Gastroesophageal sphincter (tissue), 4 donors: ENCODE data around the gene ELK1. TPM values are rescaled to one million over a fixed set of nuclear protein-coding genes. Genes with fewer than 3 reads are reported as not detected.

Experiments
- ATAC-seq: fragments of 150-250 bp; one replicate; pipeline ENCODE4 v1.9.1; 2016; ENCODE audit warnings: mild to moderate bottlenecking, moderate library complexity
- H3K27ac ChIP-seq, 4 donors: fragments of 200-600 bp; sonication (generic) in 3 of 4; 1 replicate in 3 of 4; 2 replicates in 1 of 4; pipeline ENCODE4 v1.5.1; 2016 to 2019
- H3K27me3 ChIP-seq: fragments of 200-600 bp; sonication (generic); one replicate; pipeline ENCODE4 v1.5.1; 2019
- H3K36me3 ChIP-seq, 2 donors: fragments of 200-600 bp; sonication (generic); one replicate each; pipeline ENCODE4 v1.5.1; 2019; ENCODE audit warnings: control low read depth in 1 of 2
- H3K4me1 ChIP-seq, 3 donors: fragments of 200-600 bp; sonication (generic); 1 replicate in 2 of 3; 2 replicates in 1 of 3; pipeline ENCODE4 v1.5.1; 2016 to 2019; ENCODE audit warnings: control low read depth in 2 of 3
- H3K4me3 ChIP-seq, 2 donors: fragments of 200-600 bp; sonication (generic); one replicate each; pipeline ENCODE4 v1.5.1; 2019; ENCODE audit warnings: mild to moderate bottlenecking in 1 of 2, moderate library complexity in 1 of 2
- H3K9me3 ChIP-seq, 3 donors: fragments of 200-600 bp; sonication (generic); one replicate each; pipeline ENCODE4 v1.5.1; 2017 to 2019; ENCODE audit warnings: control low read depth in 2 of 3
- EP300 ChIP-seq: sonication (generic); formaldehyde crosslinking; IDR thresholded peaks from one replicate; pipeline ENCODE4 v1.6.1; 2017; ENCODE audit warnings: antibody characterized with exemption, mild to moderate bottlenecking
- POLR2A ChIP-seq, 2 donors: fragments of 450-650 bp; IDR thresholded peaks; one replicate each; pipeline ENCODE4 v1.6.1; 2017; ENCODE audit warnings: antibody characterized with exemption in 2 of 2, mild to moderate bottlenecking in 2 of 2, moderate library complexity in 1 of 2
- POLR2AphosphoS5 ChIP-seq: sonication (generic); formaldehyde crosslinking; IDR thresholded peaks from one replicate; pipeline ENCODE4 v1.6.1; 2017; ENCODE audit warnings: antibody characterized with exemption
- WGBS, 2 donors: methylation state at CpG; one replicate each; pipeline ENCODE4 v1.1.5; 2018; ENCODE audit warnings: low coverage in 1 of 2; 5-methylcytosine and 5-hydroxymethylcytosine counted together
- total RNA-seq, 4 donors: library from RNA; depleted of rRNA; stranded (reverse); fragments of >200 nt; gene quantifications; one replicate each; pipeline ENCODE4 v1.1.0, GENCODE V29; 2016
- TF ChIP-seq, protein P1 (sequence below), 4 experiments: fragments of 200-600 bp in 2 of 4; fragments of 450-650 bp in 2 of 4; sonication (generic) in 1 of 4; IDR thresholded peaks; one replicate each; pipeline ENCODE4 v1.5.1; 2017 to 2019; ENCODE audit warnings: antibody characterized with exemption in 4 of 4, mild to moderate bottlenecking in 2 of 4, moderate library complexity in 2 of 4

Gene ELK1
- total RNA-seq, 4 donors from 2014 or later = 20.0 to 26.8 (median 26.2) TPM

DNA sequence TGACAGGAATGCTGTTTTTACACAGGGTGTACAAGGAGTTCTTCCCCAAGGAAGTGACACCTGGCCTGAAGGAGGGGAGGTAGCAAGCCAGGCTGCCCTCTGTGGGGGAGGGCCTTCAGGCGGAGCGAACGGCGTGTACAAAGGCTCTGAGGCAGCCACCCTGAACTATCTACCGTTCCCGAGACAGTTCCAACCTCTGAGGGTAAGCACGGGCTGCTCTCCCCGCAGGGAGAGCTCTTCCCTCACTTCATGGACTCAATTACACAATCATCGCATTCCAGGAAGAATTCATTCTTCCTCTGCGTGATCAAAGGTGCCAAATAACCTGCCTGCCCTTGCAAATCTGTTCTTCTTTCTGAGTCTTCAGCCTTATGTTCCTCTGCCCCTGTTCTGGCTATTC, 4.8 kb downstream of the ELK1 start:
- Histone ChIP-seq H3K27ac (peak overlapping the region in 1 of 4 donors; percentile 30), H3K4me1 (peaks cover 0 to 27% (median 2%) of the 10 kb centered on the region in 3 donors), H3K9me3 (no peaks in the 10 kb centered on the region), H3K4me3 (no peak overlapping the region), H3K27me3 (no peaks in the 10 kb centered on the region), H3K36me3 (peaks cover 0 to 10% of the 10 kb centered on the region in 2 donors)
- ATAC-seq = no peak
- TF ChIP-seq POLR2A (IDR thresholded peaks at IDR 0.05) = no peak
- TF ChIP-seq, protein P1, sequence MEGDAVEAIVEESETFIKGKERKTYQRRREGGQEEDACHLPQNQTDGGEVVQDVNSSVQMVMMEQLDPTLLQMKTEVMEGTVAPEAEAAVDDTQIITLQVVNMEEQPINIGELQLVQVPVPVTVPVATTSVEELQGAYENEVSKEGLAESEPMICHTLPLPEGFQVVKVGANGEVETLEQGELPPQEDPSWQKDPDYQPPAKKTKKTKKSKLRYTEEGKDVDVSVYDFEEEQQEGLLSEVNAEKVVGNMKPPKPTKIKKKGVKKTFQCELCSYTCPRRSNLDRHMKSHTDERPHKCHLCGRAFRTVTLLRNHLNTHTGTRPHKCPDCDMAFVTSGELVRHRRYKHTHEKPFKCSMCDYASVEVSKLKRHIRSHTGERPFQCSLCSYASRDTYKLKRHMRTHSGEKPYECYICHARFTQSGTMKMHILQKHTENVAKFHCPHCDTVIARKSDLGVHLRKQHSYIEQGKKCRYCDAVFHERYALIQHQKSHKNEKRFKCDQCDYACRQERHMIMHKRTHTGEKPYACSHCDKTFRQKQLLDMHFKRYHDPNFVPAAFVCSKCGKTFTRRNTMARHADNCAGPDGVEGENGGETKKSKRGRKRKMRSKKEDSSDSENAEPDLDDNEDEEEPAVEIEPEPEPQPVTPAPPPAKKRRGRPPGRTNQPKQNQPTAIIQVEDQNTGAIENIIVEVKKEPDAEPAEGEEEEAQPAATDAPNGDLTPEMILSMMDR (IDR thresholded peaks at IDR 0.05) = no peak
- TF ChIP-seq EP300 = no peak
- TF ChIP-seq POLR2AphosphoS5 = no peak
- 66% methylated on average over 4 of the region's 10 CpGs; no CpG with 5 or more reads in 1 of the 2 donors for WGBS, 2 donors

DNA sequence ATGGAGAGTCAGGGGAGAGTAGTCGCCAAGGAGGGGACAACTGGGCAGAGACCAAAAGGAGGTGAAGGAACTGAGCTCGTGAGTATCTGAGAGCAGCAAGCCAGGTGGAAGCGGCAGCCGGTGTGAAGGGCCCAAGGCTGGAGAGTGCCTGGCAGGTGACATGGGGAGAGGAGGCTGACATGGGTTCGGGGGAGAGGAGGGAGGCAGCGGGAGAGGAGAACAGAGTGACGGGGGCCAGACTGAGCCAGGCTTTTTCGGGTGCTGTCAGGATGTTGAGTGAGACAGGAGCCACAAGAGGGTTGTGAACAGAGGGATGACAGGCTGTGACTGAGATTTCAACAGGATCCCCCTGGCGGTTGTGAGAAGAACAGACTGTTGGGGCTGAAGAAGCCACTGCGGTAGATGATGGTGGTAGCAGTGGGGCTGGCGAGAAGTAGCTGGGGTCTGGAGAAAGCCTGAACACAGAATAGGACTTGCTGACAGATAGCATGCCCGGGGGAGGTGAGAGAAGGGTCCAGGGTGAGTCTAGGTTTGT, 5.7 kb downstream of the ELK1 start:
- ATAC-seq = no peak
- H3K4me3 ChIP-seq = no peak overlapping the region
- WGBS, 2 donors = 42 to 49% methylated on average over 6 to 8 of the region's 12 CpGs

DNA sequence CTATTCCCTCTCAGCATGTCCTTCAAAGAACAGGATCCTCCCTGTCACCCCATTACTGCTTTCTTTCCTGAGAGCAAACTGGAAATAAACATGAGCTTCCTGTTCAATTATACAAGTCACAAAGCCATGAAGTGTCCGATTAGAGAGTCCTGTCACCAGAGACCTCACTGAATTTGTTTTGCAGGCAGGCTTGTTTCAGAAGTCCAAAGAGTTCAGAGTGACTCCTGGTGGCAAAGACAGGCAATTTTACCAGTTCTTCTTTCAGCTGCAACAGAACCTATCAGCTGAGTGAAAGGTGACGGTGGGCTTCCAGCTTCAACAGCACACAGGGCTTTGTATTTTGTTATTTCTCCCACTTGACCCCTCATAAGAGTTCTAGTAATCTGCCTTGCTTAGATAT, 6.4 kb downstream of the ELK1 start:
- no peak overlapping the region for H3K4me3 ChIP-seq

More for the DNA sequence above, 5.7 kb downstream of the ELK1 start:
- Histone ChIP-seq H3K9me3 (no peaks in the 10 kb centered on the region), H3K27ac (no peak overlapping the region), H3K36me3 (peaks cover 0 to 19% of the 10 kb centered on the region in 2 donors), H3K4me1 (peaks cover 0 to 25% (median 2%) of the 10 kb centered on the region in 3 donors), H3K27me3 (no peaks in the 10 kb centered on the region)
- no peak for TF ChIP-seq EP300
- TF ChIP-seq, protein P1 (IDR thresholded peaks at IDR 0.05) = peak in 2 of 4 experiments; percentile 29

DNA sequence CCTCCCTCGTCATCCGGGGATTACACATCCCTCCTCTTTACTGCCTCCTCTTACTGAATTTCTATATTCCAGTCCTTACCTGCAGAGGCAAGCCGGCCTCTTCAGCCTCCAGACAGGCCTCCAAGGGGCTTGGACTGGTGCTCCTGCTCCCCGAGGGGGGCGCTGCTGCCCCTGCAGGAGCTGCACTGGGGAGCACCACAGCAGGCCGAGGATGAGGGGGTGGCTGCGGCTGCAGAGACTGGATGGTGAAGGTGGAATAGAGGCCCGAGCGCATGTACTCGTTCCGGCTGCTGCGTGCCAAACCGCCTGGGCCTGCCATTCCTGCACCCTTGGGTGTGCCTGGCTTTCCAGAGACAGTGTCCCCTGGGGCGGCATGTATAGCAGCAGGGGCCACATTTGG, 11.5 kb downstream of the ELK1 start:
- peaks cover 0 to 75% of the 10 kb centered on the region in 2 donors for H3K36me3 ChIP-seq
- H3K9me3 ChIP-seq = no peaks in the 10 kb centered on the region
- H3K4me3 ChIP-seq = no peak overlapping the region
- no peak for ATAC-seq
- peaks cover 0 to 3% (median 0%) of the 10 kb centered on the region in 3 donors for H3K4me1 ChIP-seq
- 79 to 100% methylated on average over 2 of the region's 14 CpGs for WGBS, 2 donors
- no peak overlapping the region for H3K27ac ChIP-seq
- TF ChIP-seq, protein P1 (IDR thresholded peaks at IDR 0.05) = no peak
- no peak for TF ChIP-seq POLR2A (IDR thresholded peaks at IDR 0.05)
- TF ChIP-seq POLR2AphosphoS5 = no peak
- H3K27me3 ChIP-seq = no peaks in the 10 kb centered on the region

More for the DNA sequence above, 6.4 kb downstream of the ELK1 start:
- no peaks in the 10 kb centered on the region for H3K9me3 ChIP-seq
- no peak overlapping the region for H3K27ac ChIP-seq
- no peaks in the 10 kb centered on the region for H3K27me3 ChIP-seq
- no peak for TF ChIP-seq POLR2A (IDR thresholded peaks at IDR 0.05)
- TF ChIP-seq POLR2AphosphoS5 = no peak
- TF ChIP-seq EP300 = no peak
- TF ChIP-seq, protein P1 (IDR thresholded peaks at IDR 0.05) = peak in 2 of 4 experiments; percentile 22 to 37
- no peak for ATAC-seq
- peaks cover 0 to 26% of the 10 kb centered on the region in 2 donors for H3K36me3 ChIP-seq
- 17% methylated on average over 2 of the region's 2 CpGs; no CpG with 5 or more reads in 1 of the 2 donors for WGBS, 2 donors
- H3K4me1 ChIP-seq = peaks cover 0 to 18% (median 2%) of the 10 kb centered on the region in 3 donors

DNA sequence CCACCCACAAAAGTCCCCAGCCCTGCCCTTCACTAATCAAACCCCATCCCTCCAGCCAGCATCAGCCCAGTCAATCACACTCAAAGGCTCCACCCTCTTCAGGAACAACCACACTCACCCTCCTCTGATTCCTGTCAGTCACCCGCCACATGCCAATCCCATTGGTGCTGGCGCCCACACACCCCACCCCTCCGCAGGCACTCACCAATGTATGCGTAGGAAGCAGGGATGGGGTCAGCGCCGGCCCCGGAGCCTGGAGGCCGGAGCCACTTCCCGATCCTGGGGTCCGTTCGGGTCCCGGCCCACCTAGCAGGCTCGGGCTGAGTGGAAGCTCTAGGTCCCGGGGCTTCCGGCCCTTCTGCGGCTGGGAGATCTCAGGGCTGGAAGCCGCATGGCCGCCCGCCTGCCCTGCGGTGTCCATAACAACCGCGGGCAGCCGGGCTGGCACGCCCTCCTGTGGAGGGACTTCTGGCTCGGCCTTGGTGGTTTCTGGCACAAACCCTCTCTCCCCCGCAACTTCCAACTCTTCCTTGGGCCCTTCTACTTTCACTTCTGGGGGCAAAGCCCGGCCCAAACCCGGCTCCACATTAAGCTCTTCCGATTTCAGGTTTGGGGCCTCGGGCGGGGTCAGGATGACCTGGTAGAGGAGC, 12.7 kb downstream of the ELK1 start:
- H3K36me3 ChIP-seq = peaks cover 0 to 75% of the 10 kb centered on the region in 2 donors
- no peaks in the 10 kb centered on the region for H3K4me1 ChIP-seq
- no peaks in the 10 kb centered on the region for H3K9me3 ChIP-seq
- no peaks in the 10 kb centered on the region for H3K27me3 ChIP-seq
- TF ChIP-seq EP300 (no peak), POLR2AphosphoS5 (no peak), POLR2A (IDR thresholded peaks at IDR 0.05) (no peak)
- TF ChIP-seq, protein P1 (IDR thresholded peaks at IDR 0.05) = peak in 1 of 4 experiments; percentile 21
- WGBS, 2 donors = no CpG with 5 or more reads among the region's 31 CpGs
- ATAC-seq = no peak
- H3K4me3 ChIP-seq = peak overlapping the region in 1 of 2 donors; percentile 19
- H3K27ac ChIP-seq = no peak overlapping the region
